Left lung (tissue), 10 donors: Measurements from ENCODE around the gene PTPRM. TPM values are rescaled to one million over a fixed set of nuclear protein-coding genes. Genes with fewer than 3 reads are reported as not detected.

Source experiments
- ATAC-seq: fragments of 200-7000 bp; cut with Tn5 transposase; one replicate; pipeline ENCODE4 v1.9.1; 2020; ENCODE audit warnings: moderate library complexity
- DNase-seq, 4 donors: peaks; one replicate each; pipeline ENCODE4 v3.0.0-alpha.2; 2013 to 2020
- H3K27ac ChIP-seq, 2 donors: fragments of 200-600 bp; sonication (generic) in 1 of 2; one replicate each; pipeline versions ENCODE4 v1.5.0 to v1.8.0; 2020 to 2021
- H3K27me3 ChIP-seq, 2 donors: fragments of 200-600 bp; sonication (generic) in 1 of 2; one replicate each; pipeline versions ENCODE4 v1.5.0 to v1.8.0; 2020 to 2021
- H3K36me3 ChIP-seq, 2 donors: fragments of 200-600 bp; sonication (generic) in 1 of 2; one replicate each; pipeline versions ENCODE4 v1.5.0 to v1.8.0; 2020 to 2021
- H3K4me1 ChIP-seq, 2 donors: fragments of 200-600 bp; one replicate each; pipeline ENCODE4 v1.8.0; 2021
- H3K4me3 ChIP-seq, 2 donors: fragments of 200-600 bp; sonication (generic) in 1 of 2; one replicate each; pipeline versions ENCODE4 v1.5.0 to v1.8.0; 2020 to 2021; ENCODE audit warnings: mild to moderate bottlenecking in 1 of 2
- H3K9me3 ChIP-seq, 2 donors: fragments of 200-600 bp; sonication (generic) in 1 of 2; one replicate each; pipeline versions ENCODE4 v1.5.0 to v1.8.0; 2020 to 2021
- CTCF ChIP-seq, 2 donors: fragments of 200-600 bp; sonication (generic) in 1 of 2; IDR thresholded peaks; one replicate each; pipeline versions ENCODE4 v1.5.0 to v1.8.0; 2021; ENCODE audit warnings: antibody characterized with exemption in 2 of 2
- intact Hi-C, 2 donors: fragments of 100-400 bp; cut with DNase I; formaldehyde crosslinking; loops; one replicate each; pipeline versions ENCODE4 v1.11.2 to v1.14.2; 2022
- polyA plus RNA-seq, 6 donors: library from polyadenylated mRNA; unstranded; fragments of 120-200 nt; gene quantifications; one replicate each; pipeline ENCODE4 v1.2.1, GENCODE V29; 2013; ENCODE audit not compliant: insufficient read length in 6 of 6
- total RNA-seq, 2 donors: library from RNA; stranded (reverse); fragmentation: NEBNext Ultra II Directional; extraction: Animal tissue kit (Norgen Biotek cat#: 25700); gene quantifications; one replicate each; pipeline ENCODE4 v1.2.1, GENCODE V29; 2021
- donor health status: DM: no; HTN: yes; CAD: no.
- donor health status: DM: no; HTN: no; CAD: no.

PTPRM gene
- total and polyA plus RNA-seq, 8 donors, result 76.4 to 99.6 (median 90.1) TPM

- TF ChIP-seq CTCF (IDR thresholded peaks at IDR 0.05), result no peak
- H3K9me3 ChIP-seq, result no peaks in the 10 kb centered on the region
- H3K4me1 ChIP-seq, result no peaks in the 10 kb centered on the region
- no peak overlapping the region for H3K4me3 ChIP-seq
- H3K27ac ChIP-seq, result no peak overlapping the region
- no peaks in the 10 kb centered on the region for H3K36me3 ChIP-seq
- DNase-seq, result no peak
- intact Hi-C loops, result no loop called here
- ATAC-seq, result no peak
- no peaks in the 10 kb centered on the region for H3K27me3 ChIP-seq
Observed at GRCh38 chr18:8329186-8329771, 762.2 kb downstream of the PTPRM start.

DNA sequence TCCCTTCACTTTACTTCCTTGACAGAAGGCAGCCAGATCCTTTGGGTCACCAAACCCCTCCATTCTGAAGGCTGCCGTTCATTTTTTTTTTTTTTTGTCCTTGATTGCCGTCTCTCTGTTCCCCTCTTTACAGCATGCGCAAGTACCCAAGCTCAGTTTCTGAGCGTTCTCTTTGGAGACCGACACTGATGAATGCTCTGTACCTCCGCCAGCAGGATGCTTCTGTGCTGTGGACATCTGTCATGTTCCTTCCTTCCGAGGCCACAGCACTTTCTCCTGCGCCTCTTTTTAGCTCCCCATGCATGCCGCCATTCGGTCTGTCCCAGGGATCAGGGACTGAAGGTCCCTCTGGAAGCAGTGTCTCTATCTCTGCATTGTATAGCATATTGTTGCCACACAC, 763.5 kb downstream of the PTPRM start:
- Histone ChIP-seq H3K4me1 (no peaks in the 10 kb centered on the region), H3K4me3 (no peak overlapping the region), H3K27ac (no peak overlapping the region), H3K9me3 (no peaks in the 10 kb centered on the region), H3K36me3 (no peaks in the 10 kb centered on the region), H3K27me3 (no peaks in the 10 kb centered on the region)
- no peak for TF ChIP-seq CTCF (IDR thresholded peaks at IDR 0.05)
- intact Hi-C loops, result no loop called here
- ATAC-seq (no peak), DNase-seq (no peak)

DNA sequence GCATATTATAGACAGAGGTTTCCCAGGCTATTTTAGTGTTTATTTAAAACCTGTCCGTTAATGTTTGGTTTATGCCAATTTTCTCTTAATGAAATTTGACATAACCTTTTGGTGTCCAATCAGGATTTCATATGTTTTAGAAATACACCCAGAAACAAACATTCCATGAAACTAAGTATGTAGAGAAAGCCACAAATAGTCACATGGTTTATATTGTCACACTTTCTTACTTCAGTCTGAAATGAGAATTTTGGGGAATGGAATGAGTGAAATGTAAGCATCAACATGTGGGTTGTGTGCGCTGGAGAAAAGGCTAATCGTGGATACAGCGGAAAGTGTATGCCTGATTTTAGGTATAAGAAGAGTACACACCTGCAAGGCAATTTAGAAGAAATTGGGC, 765.2 kb downstream of the PTPRM start:
- intact Hi-C loops, result no loop called here
- no peak overlapping the region for H3K4me3 ChIP-seq
- no peaks in the 10 kb centered on the region for H3K27me3 ChIP-seq
- no peak overlapping the region for H3K27ac ChIP-seq
- H3K36me3 ChIP-seq, result no peaks in the 10 kb centered on the region
- no peak for ATAC-seq
- H3K4me1 ChIP-seq, result no peaks in the 10 kb centered on the region
- no peaks in the 10 kb centered on the region for H3K9me3 ChIP-seq
- no peak for DNase-seq
- no peak for TF ChIP-seq CTCF (IDR thresholded peaks at IDR 0.05)

DNA sequence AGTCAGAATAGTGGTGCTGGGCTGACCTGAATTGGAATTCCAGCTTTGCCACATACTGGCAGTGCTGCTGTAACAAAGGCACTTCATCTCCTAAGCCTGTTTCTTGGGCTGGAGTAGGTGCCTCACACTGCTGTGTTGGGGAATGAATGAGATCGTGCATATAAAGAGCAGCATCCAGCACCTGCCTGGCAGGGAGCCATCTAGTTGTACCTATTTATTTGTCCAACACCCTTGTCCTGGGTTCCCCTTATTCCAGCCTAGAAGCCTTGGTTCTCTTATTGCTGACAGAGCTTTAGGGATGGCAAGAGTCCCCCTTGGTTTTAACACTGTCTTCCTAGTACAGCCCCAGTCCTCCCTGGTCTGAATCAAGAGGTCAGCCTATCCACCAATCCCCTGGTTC, 766.8 kb downstream of the PTPRM start:
- H3K9me3 ChIP-seq, result no peaks in the 10 kb centered on the region
- no peak for ATAC-seq
- H3K27me3 ChIP-seq, result no peaks in the 10 kb centered on the region
- TF ChIP-seq CTCF (IDR thresholded peaks at IDR 0.05), result no peak
- no peaks in the 10 kb centered on the region for H3K36me3 ChIP-seq
- no peaks in the 10 kb centered on the region for H3K4me1 ChIP-seq
- peak in 1 of 4 donors; percentile 24 for DNase-seq
- H3K4me3 ChIP-seq, result no peak overlapping the region
- H3K27ac ChIP-seq, result no peak overlapping the region
- intact Hi-C loops, result no loop called here

DNA sequence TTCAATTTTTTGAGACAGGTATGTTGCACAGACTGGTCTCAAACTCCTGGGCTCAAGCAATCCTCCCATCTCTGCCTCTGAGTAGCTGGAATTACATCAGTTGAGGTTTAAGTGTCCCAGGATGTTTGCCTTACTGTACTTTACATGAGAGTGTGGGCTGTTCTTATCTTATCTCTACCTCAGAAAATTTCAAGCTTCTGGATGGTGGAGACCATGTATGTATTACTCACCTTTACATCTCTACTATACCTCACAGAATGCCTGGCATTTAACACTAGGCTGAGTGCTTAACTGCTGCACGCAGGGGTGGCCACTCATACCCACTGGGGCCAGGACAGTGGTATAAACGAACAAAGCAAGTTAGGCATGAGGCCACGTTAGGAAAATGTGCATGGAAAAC, 770.1 kb downstream of the PTPRM start:
- ATAC-seq (peak; percentile 17), DNase-seq (no peak)

More for the DNA sequence above, 770.1 kb downstream of the PTPRM start:
- H3K27ac ChIP-seq, result no peak overlapping the region
- H3K27me3 ChIP-seq, result no peaks in the 10 kb centered on the region
- TF ChIP-seq CTCF (IDR thresholded peaks at IDR 0.05), result no peak
- H3K9me3 ChIP-seq, result no peaks in the 10 kb centered on the region
- peaks cover 0 to 10% of the 10 kb centered on the region in 2 donors for H3K4me1 ChIP-seq
- H3K4me3 ChIP-seq, result no peak overlapping the region
- no peaks in the 10 kb centered on the region for H3K36me3 ChIP-seq
- intact Hi-C loops, result no loop called here
